GM23338 (cell line): ENCODE data around the gene PCCB.

ENCODE experiments used
- CREB1 ChIP-seq: fragments of 250-450 bp; sonication (Bioruptor Pico); IDR thresholded peaks from 2 replicates; pipeline ENCODE4 v1.5.0; 2020; ENCODE audit warnings: low read depth, mild to moderate bottlenecking, moderate library complexity
- CTCF ChIP-seq, 2 experiments: fragments of 200-600 bp in 1 of 2; sonication (generic) in 1 of 2; conservative IDR thresholded peaks; 2 replicates each; pipeline versions ENCODE4 v1.5.1 to v1.6.1; 2016 to 2017; ENCODE audit warnings: antibody characterized with exemption in 2 of 2, low read depth in 2 of 2, mild to moderate bottlenecking in 2 of 2, moderate library complexity in 1 of 2
- EZH2 ChIP-seq: fragments of 200-600 bp; sonication (generic); IDR thresholded peaks from one replicate; pipeline ENCODE4 v1.8.0; 2017; ENCODE audit warnings: antibody characterized with exemption, mild to moderate bottlenecking, low read depth; ENCODE audit not compliant: unreplicated experiment
- EZH2phosphoT487 ChIP-seq: fragments of 200-600 bp; sonication (generic); IDR thresholded peaks from one replicate; pipeline ENCODE4 v1.8.1; 2018; ENCODE audit warnings: antibody characterized with exemption; ENCODE audit not compliant: unreplicated experiment
- JUNB ChIP-seq: IDR thresholded peaks from one replicate; pipeline ENCODE4 v1.6.1; 2016; ENCODE audit warnings: antibody characterized with exemption; ENCODE audit not compliant: unreplicated experiment
- POLR2AphosphoS5 ChIP-seq: IDR thresholded peaks from 2 replicates; pipeline ENCODE4 v1.6.1; 2016; ENCODE audit warnings: antibody characterized with exemption, low read depth
- REST ChIP-seq: IDR thresholded peaks from one replicate; pipeline ENCODE4 v1.6.1; 2018; ENCODE audit warnings: antibody characterized with exemption; ENCODE audit not compliant: unreplicated experiment
- ZNF114 ChIP-seq: fragments of 250-450 bp; sonication (Bioruptor Pico); IDR thresholded peaks from 2 replicates; pipeline ENCODE4 v1.5.0; 2020; ENCODE audit warnings: mild to moderate bottlenecking, moderate library complexity

GRCh38 chr3:136255672-136256406 lies 5.7 kb downstream of the PCCB start:
- no peak for TF ChIP-seq EZH2
- TF ChIP-seq CTCF (conservative IDR thresholded peaks at IDR 0.05; ENCODE audit: low read depth in 2 of 2) = no peak
- TF ChIP-seq JUNB = no peak
- TF ChIP-seq EZH2phosphoT487 = no peak
- no peak for TF ChIP-seq POLR2AphosphoS5
- TF ChIP-seq REST = no peak
- TF ChIP-seq CREB1 (CRISPR knock-in tag) = no peak
- TF ChIP-seq ZNF114 (CRISPR knock-in tag) = no peak
